NCI-H2227 treated with DMSO at 0.1 percent for 48 hours (cell line): ENCODE measurements around the gene FAM120C.

Experiments
- DNase-seq: peaks from one replicate; lab custom pipeline; 2025; lab: John Stamatoyannopoulos, UW

Gene FAM120C

DNA sequence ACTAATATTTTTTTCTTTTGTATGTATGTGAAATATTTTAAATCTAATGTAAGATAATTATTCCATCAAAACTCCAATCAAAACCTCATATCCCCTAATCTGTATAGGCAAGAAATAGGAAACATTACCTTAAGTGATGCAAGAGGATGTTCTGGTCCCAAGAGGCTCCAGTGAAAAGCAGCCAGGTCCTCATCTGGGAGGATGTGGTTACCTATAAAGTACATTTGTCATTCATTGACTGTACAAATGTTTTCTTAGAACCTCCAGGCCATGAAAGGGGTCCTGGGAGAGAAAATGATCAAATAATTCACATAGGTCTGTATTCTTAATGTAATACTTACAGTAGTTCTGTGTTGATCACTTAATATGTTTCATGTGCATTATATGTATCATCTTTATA, 25.5 kb downstream of the FAM120C start:
- DNase-seq: no peak

DNA sequence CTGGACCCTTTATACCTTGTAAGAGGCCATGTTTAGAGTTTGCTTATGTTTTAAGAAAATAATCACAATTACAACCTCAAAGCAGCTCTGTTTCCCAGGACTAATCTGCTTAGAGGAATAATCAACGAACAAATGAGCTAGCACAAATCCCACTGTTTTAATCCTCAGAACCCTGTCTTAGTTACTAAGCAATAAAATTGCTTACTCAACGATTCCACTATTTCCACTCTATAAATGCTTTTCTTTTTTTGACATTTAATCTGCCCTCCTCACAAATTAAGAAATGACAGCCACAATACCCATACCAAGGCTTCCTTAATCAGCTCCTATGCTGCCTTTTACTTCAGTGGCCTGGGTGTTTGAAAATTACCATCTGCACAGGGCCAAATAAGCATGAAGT, 48.8 kb downstream of the FAM120C start:
- DNase-seq: no peak

DNA sequence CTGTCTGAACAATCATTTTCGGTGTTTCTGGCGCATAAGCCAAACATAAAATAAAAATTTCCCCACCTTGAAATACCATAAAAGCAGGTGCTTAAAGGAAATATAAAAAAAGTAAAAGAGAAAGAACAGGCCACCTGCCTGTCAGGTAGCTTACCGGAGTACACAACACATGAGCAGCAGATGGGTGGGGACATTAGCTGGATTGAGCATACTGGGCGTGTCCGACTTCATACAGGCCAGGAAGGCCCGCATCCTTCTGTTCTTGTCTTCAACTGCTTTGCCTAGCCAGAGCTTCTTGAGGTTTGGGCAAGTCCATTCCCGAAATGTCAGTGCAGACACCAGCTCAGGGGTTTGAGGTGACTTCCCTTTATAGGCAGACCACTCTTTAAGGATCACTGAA, 66.7 kb downstream of the FAM120C start:
- no peak for DNase-seq

DNA sequence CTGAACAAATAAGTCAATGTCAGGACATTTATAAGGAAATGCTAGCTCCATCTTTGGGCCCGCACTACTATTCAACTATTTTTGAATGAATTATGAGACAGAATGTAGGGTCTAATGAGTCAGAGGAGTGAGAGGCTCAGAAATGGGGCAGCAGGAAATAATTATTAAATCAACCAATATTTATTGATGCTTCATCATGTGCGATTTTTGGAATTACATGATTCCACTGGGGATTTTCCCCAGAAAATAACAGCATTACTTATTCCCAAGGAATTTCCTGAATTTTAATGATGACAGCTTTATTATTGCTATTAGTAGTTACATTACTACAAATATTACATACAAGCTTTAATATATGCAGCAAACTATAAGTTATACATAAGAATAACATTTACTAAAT, 89.5 kb downstream of the FAM120C start:
- DNase-seq: no peak

DNA sequence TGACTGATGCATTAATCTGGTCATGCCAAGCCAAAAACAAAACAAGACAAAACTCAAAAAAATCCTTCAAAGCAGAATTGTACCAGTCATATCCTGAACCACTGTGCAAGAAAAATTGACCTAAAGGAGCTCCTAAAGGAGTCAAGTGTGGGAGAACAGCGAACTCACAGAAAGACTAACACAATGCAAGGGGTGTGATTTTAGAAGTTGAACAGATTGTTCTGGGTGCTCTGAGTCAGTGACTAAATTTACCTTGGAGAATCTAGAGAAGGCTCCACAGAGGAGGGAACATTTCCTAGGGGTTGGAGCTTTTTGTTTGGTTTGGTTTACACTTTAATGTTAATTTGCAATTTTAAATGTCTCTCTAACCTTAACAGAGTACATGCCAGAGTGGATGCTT, 89.9 kb downstream of the FAM120C start:
- no peak for DNase-seq

DNA sequence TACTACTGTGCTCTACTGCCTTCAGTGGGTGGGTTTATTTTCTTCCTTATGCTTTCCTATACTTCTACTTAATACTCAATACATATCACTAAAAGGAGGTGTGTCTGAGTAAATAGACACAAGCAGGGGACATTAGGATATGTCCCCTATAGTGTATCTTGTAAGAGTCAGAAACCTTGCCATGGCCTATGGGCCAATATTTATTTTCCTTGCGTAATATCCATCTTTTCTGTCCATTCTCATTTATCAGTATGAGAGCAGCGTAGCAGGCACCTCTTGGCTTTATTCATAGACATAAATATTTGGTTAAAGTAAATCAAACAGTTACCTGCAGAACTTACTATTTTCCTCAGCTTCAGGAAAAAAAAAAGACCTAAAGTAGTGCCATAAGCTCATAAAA, 92.2 kb downstream of the FAM120C start:
- DNase-seq: no peak

DNA sequence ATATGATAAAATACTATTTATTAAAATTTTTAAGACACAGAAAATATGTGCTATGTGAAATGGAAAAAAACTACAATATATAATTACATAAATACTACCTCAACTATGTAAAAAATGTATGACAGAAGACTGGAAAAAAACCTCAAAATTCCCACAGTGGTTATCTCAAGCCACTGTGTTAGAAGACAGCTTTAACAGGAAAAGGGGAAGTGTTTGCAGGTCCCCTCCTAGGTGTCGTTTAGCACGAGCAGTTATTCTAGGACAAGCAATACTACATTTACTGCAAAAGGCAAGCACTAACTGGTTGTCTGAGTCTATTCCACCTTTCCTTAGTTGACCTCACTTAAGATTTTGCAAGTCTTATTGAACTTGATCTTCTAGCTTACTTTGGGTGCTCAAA, 93.9 kb downstream of the FAM120C start:
- no peak for DNase-seq

DNA sequence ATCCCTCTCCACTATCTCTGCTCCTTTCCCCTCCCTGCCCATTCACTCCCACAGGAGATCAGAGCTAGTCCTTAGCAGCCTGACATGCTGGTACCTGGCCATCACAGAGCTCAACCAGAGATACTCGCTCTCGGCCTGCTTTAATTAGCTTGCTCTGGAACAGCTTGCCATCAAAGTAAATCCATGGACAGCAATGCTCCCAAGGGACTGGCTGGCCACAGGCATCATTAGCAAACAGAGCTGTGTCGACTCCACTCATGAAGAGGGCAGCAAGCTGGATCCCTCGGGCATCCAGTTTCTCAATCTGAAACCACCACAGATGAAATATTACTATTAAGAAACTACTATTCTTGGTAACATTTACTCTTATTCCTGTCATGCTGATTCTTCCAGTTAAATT, 95.4 kb downstream of the FAM120C start:
- DNase-seq: no peak

DNA sequence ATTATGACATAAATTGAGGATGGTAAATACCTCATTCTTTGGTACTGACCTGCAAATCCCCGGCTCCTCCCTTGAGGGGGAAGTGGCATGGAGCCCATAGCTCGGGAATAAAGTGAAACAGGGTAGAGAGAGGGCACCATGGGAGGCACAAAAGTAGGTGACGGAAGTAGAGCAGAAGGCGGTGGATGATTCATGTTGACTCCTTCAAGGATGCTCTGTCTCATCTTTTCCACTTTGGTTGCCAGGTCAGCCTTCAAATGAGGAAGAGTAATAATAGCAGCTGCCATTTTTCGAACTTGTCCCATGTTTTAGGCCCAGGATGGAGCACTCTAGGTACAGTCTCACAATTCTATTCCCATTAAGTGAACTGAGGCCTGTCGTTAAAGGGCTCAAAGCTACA, 97.4 kb downstream of the FAM120C start:
- no peak for DNase-seq

DNA sequence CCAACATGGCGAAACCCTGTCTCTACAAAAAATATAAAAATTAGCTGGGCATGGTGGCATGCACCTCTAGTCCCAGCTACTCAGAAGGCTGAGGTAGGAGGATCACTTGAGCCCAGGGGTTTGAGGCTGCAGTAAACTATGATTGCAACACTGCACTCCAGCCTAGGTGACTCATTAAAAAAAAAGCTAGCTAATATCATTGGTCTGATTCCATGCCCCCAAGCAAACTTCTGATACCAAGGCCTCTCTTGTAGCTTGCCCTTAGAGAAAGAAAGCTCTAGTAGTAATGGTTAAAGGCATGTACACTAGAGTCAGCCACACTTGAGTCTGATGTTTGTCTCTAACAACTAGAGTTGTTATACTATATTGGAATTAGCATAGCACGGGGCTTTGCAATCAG, 106.2 kb downstream of the FAM120C start:
- no peak for DNase-seq

DNA sequence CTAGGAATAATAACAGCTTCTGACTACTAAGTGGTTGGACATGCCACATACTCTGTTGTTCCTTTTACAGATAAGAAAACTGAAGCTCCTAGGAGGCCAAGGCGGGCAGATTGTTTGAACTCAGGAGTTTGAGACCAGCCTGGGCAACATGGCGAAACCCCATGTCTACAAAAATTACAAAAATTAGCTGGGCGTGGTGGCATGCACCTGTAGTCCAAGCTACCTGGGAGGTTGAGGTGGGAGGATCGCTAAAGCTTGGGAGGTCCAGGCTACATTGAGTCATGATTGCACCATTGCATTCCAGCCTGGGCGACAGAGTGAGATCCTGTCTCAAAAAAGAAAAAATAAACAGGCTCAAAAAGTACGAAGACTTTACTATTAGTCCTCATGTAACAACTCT, 108.2 kb downstream of the FAM120C start:
- DNase-seq: no peak

DNA sequence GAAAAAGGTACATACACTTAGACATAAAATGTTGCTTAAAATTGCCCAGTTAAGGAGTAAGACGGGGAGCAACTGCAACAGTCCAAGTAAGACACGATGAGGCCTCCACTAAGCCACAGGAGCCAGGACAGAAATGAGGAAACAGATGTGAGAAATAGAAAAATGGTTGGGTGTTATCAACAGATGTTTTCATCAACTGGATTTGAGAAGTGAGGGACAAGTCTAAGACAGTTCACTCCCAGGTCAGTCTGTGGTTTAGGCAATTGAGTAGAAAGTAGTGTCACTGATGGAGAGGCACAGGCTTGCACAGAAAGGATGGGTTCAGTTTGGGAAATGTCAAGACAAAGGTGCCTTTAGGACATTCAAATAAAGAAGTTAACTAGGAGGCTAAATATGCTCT, 115.3 kb downstream of the FAM120C start:
- DNase-seq: no peak

DNA sequence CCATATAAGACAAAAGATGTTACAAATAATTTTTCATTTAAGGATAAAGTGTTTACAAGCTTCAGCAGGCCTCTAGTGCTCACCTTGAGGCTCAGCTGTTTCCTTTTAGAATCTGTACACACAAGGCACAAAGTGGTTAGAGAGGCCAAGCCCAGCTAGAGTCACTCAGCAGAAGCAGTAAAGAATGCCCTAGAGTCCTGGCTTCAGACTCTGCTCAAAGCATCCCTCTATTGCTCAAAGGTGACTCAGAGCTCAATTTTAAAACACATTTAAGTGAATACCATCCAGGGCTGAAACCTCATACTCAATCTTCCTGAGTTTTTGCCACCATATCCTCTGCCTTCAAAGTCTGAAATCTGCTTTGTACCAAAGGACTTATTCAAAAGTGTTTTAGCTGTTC, 116.2 kb downstream of the FAM120C start:
- DNase-seq: no peak

DNA sequence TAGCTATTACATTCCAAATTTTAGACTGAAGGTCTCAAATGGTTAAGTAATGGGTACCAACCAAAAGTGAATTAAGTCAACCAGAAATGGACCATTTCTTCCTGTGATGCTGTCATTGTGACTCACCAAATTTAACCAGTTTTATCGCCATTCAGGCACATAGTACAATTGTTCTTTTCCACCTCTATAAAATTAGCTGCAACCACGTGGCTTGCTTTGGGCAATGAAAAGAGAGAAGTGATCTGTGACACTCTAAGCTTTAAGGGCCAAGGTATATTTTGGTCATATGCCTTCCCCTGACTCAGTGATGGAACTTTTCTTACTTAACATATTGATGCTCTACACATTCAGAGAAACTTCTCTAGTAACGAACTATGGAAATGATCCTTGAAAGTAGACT, 118.5 kb downstream of the FAM120C start:
- no peak for DNase-seq

DNA sequence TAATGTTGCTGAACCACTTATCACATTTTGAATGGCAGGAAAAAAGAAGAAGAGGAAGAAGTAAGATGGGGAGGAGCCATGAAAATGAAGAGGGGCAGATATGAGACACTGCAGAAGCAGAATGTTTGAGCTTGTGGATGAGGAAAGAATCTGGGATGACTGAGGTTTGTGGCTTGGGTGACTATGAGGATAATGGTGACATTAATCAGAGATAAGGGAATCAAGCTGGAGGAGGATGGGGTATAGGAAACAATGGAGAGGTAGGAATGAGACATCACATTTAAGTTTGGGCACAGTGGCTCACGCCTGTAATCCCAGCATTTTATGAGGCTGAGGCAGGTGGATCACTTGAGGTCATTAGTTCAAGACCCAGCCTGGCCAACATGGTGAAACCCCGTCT, 119.7 kb downstream of the FAM120C start:
- no peak for DNase-seq

DNA sequence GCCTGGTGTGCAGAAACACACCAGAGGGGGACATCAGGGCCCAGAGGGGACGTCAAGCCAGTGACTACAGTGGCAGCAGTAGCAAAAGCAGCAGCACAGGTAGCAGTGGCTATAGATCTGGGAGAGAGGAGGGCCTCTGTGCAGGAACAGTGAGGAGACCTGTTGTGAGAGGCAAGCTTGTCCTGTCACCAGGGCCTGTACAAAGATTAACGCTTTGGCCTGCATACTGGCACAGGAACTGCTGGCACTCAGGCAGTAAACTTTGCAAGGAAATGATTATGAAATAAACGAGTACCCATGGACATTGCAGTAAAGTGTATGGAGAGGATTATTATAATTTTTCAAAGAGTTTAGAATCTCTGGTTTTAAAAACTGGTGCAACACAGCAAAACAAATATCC, 133.3 kb downstream of the FAM120C start:
- no peak for DNase-seq

DNA sequence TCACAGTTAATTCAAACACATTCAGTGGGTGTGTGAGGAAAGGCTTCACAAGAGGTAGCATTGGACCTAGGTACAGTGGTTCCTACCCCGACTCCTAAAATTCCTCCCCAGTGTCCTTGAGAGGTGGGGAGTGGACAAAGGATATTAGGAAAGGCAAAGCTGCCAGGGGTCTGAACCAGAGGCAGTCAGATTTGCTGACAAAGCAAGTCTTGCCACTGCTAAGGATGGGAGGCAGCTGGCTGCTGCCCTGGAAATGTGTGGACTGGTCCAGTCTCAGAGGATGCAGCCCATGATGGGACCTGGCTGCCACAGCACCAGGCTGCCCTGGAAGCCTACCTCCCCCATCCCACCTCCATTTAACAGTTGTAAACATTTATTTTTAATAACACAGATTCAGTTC, 134.6 kb downstream of the FAM120C start:
- DNase-seq: no peak

DNA sequence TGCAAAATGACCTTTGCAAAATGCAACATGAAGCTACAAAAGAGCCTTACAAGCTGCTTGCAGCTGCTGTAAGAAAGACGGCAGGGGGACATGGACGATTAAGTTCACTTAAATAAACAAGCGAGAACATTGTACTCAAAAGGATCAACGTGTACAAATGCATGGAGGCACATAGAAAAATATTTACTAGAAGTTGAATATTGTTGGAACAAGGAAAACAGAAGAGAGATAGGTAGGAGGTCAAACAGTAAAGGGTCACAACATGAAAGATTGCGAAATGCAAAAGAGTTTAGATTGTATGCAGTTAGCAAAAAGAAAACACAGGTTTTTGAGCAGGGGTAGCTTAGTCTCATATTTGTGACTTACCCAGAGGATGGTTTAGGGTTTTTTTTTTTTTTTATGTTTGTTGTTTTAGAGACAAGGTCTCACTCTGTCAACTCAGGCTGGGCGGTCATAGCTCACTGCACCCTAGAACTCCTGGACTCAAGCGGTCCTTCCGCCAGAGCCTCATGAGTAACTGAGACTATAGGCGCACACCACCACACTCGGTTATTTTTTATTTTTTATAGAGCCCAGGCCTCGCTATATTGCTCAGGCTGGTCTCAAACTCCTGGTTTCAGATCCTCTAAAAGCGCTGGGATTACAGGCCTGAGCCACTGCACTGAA, 137.4 kb downstream of the FAM120C start:
- no peak for DNase-seq

DNA sequence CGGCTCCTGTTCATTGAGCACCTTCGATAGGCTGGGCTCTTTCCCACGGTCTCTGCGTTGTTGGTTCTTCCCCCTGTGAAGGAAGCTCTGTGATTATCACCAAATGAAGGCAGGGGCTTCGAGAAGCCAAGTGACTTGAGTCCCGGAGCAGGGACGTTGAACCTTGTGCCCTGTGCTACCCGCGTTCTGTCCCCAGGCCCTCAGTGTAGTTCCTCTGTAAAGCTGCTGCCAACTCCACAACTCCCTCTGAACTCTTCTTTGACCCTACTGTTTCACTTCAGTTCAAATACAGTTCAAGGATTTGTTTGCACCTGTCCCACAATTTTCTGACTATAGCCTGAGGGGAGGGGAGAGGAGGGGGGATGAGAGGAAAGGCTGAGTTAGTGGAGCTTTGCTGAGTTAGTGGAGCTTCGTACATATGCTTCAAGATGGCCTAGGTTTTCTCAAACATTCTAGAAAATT, 138.1 kb downstream of the FAM120C start:
- peak; percentile 83 for DNase-seq

DNA sequence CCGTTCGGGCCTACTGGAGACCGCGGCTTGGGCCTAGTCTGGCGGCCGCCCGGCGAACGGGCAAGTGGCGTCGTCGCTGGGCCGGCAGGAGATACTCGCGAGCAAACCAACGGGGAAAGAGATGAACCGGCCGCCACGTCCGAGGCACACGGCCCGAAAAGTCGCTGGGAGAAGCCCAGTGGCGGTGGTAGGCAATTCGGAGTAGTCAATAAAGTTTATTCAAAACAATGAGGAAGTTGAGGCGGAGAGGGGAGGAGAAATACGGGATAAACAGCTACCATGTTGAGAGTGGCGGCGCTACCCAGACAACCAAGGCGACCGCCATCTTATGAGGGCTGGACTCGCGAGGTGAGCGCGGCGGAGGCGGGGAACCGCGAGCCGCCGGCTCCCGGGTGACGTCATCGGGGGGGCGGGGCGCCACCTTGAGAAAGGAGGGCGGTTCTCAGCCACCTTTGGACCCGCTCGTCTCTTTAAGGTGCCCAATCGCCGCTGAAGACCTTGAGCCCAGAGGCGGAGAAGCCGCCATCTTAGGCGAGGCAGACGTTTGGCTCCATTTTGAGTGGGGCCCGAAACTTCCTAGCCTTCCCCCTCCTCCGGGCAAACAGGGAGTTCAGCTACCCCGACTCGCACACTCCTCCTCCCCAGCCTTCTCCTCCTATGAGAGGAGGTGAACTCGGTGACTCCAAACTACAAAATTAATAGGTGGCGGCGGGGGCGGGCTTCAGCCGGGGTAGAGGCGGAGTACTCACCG, 138.8 kb downstream of the FAM120C start, which contains the start of gene PHF8:
PHF8 (minus strand) TSS at position 348 of the 751 bp plus-strand sequence. CDS start 1,745 bp downstream, outside the sequence.
- peak; percentile 100 for DNase-seq

DNA sequence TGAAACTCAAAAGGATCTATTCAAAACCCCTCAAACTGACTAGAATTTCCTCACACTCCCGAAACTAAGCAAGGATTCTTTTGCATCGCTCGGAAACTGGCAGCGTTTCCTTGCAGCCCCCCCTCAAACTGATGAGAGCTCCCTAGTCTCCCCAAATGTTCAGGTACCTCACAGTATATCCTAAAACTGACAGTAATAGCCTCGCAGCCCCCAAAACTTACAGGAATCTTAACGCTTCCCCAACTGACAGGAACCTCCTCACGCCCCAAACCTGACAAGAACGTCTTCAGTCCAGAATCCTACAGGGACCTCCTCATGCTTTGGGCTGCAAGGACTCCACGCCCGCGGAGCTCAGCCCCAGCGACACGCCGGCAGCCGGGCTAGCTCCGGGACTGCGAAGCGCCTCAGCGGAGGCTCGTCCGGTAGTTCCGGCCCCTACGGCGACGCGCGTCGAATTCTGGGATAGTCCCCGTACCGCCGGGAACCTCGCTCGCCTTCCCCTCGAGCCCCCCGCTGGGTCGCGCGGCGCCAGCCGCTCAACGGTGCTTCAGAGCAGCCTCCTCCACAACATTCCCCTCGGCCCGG, 139.4 kb downstream of the FAM120C start:
- DNase-seq: no peak

DNA sequence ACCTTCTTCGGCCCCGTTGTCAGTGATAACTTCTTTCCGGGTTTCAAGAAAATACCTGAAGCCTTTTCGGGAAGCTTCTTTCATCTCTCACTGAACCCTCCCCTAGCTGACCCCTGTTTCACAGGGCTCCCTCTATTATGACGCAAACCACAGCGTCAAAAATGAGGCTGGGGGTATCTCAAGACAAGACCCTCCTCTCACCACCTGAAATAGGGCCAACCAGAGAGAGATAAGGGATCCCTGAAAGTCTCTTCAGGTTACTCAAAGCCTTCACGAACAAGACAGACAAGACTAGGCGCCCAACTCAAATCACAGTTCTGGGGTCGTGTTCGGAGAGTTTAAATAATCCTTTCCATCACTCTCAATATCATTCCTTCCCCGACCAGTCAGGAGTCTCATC, 140.0 kb downstream of the FAM120C start:
- no peak for DNase-seq

DNA sequence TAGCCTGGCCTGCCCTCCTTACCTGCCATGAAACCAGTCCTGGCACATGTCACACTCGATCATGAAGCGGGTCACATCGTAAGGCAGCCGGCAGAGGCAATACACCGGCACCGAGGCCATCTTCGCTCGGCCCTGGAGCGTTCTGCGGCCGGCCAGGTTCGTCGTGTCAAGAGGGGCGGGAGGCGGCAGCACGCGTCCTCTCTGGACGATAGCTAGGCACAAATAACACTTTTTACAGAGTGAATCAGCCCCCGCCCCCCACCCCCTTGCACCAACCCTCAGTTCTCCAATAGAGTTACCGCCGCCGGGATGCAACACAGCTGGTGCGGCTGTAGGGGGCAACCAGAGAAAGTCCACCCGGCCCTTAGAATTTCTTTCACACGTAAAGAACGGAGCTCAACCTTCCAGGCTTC, 140.4 kb downstream of the FAM120C start:
- peak; percentile 50 for DNase-seq
